GM21390 (cell line): ENCODE results near the gene PODNL1.

Experiments
- ATAC-seq: cut with Tn5 transposase; IDR thresholded peaks from one replicate; pipeline ENCODE4 v1.9.1; 2021; ENCODE audit not compliant: unreplicated experiment

Gene PODNL1, protein sequence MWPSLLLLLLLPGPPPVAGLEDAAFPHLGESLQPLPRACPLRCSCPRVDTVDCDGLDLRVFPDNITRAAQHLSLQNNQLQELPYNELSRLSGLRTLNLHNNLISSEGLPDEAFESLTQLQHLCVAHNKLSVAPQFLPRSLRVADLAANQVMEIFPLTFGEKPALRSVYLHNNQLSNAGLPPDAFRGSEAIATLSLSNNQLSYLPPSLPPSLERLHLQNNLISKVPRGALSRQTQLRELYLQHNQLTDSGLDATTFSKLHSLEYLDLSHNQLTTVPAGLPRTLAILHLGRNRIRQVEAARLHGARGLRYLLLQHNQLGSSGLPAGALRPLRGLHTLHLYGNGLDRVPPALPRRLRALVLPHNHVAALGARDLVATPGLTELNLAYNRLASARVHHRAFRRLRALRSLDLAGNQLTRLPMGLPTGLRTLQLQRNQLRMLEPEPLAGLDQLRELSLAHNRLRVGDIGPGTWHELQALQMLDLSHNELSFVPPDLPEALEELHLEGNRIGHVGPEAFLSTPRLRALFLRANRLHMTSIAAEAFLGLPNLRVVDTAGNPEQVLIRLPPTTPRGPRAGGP

DNA sequence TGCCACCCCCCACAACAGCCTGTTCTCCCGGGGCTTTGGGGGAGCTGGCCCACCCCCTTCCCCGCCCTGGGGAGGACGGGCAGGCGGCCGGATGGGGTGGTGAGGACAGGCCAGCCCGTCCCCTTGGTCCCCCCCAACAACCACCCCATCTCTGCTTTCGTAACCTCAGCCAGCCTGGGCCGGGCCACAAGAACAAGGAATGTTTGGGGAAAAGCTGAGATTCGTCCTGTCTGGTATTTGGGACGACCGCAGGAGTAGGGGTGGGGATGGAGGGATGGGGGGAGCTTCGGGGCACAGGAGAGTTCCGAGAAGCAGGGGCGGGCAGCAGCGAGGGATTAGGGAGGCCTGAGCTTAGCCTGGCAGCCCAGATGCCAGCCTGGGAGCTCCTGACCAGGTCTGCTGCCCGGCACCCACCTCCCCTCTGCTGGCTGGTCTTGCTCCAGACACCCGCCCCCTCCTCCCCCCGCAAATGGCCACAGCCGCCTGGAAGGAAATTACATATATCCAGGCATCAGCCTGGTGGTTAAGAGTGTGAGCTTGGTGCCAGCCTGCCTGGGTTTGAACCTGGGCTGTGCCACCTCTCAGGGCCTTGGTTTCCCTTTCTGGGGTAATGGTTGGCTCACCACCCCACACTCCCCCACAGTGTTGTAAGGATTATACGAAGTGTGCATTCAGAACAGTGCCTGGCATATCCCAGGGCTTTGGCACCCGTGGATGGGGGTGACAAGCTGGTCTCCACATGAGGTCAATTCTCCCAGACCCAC lies at the start of gene PODNL1:
TSS of gene PODNL1 (minus strand) at position 117 of the 764 bp plus-strand sequence. CDS start 236 bp downstream, outside the sequence.
- ATAC-seq, result no peak

DNA sequence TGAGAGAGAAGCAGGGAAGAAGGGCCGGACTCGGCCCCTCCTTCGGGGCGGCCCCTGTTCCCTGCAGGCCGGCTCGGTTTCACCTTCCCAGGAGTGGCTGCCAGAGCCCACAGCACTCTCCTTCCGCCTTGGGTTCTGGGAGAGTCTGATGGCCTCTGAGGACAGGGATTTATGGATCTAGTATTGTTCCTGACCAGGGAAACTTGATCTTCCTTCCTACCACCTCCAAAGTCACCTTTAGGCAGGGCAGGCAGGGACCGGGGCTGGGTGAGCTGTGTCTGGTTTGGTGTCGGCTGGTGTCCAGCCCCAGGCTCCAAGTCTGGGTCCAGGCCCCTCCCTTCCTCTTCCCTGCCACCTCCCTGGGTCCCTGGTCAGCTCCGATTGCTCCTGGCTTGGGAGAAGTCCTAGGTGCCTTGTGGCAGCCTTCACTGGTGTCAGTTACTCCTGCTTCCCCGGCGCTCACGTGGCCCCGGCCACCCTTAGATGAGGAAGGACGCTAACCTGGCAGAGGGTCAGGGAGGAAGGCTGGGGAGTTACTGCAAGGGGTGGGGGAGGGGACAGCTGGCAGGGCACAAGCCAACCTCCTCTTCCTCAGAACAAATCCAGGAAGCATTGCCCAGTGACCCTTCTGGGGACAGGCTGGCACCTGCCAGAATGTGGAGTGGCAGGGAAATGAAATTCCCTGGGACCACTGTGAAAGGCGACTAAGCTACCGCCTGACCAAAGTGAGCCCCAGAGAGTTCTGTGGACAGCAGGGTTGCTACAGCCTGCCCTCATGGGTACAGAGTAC lies 49.1 kb upstream of the PODNL1 start:
- no peak for ATAC-seq

DNA sequence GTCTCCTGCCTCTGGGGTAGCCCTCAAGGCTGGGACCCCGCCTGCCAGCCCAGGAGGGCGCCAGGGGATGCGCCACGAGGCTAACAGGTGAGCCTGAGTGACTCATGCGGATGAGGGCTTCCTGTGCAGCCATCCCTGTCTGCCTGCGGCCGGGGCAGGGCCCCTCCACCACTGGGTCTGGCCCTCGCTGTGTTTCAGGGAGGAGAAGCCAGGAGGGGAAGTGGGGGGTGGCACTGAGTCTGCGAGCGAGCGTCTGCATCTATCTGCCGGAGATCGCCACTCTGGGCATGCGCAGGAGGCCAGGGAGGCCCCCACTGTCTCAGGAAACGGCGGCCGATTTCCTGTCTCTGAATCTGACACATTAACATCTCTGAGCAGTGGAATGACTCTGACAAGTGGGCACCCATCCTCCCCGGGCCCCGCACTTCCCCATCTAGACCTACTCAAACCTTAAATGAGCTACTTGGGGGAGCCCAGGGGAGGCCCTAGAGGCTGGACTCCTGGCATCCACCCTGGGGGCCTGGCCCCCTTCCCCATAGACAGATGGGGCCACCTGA lies 48.2 kb upstream of the PODNL1 start:
- peak; percentile 79 for ATAC-seq

DNA sequence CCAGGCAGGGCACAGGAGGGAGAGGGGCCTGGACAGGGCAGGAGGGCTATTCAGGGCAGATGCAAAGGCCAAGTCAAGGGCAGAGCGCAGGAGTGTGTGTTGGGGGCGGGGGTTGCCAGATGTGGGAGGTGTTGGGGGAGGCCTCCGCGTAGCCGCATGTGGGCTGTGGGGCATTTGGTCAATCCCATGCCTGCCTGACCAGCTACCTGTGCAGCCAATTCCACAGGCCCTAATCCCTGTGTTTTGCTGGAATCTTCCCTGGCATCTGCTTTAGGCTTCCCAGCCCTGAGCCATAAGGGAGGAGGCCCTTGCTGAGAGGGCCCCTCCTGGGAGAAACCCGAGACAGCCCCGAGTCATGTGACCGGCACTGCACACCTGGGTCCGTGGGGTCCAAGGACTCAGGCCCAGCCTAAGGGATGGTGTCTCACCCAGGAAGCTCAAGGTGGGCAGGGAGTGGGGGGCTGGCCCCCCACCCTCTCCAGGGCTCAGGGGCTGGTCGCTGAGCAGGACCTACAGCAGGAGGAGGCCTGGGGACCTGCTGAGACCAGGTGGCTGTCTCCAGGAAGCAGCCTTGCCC lies 47.6 kb upstream of the PODNL1 start:
- ATAC-seq, result peak; percentile 11

DNA sequence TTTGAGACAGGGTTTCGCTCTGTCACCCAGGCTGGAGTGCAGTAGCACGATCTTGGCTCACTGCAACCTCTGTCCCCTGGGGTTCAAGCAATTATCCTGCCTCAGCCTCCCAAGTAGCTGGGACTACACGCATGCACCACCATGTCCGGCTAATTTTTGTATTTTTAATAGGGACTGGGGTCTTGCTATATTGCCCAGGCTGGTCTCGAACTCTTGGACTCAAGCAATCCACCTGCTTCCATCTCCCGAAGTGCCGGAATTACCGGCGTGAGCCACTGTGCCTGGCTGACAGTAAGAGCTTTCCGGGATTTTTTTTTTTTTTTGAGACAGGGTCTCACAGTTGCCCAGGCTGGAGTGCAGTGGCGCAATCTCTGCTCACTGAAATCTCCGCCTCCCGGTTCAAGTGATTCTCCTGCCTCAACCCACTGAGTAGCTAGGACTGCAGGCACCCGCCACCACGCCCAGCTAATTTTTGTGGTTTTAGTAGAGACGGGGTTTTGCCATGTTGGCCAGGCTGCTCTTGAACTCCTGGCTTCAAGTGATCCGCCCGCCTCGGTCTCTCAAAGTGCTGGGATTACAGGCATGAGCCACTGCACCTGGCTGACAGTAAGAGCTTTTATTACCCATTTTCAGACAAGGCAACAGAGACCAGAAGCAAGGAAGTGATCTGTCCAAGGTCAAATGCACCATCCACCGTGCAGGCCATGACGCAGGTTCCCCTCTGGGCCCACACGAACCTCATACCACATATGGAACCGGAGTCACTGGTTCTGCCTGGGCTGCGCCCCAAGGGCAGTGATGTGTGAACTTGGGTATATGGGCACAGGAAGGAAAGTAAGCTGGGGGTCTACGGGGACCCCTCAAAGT lies 46.9 kb upstream of the PODNL1 start:
- ATAC-seq, result no peak

DNA sequence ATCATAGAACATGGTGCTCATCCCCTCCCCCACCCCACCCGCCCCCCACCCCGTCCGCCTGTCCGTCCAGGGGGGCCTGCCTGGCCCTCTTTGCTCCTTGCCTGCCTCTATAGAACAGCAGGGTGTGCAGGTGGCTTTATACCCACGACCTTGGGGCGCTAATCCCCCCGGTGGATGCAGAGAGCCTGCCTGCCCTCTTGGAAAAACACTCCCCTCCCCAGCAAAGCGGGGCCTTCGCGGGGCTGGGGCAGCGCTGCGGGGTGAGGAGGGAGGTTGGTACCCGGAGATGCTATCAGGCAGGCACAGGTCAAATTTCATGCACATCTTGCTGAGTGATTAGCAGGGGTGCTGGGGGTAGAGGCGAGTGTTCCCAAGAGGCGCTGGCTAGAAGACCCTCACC lies 46.0 kb upstream of the PODNL1 start:
- ATAC-seq, result no peak

DNA sequence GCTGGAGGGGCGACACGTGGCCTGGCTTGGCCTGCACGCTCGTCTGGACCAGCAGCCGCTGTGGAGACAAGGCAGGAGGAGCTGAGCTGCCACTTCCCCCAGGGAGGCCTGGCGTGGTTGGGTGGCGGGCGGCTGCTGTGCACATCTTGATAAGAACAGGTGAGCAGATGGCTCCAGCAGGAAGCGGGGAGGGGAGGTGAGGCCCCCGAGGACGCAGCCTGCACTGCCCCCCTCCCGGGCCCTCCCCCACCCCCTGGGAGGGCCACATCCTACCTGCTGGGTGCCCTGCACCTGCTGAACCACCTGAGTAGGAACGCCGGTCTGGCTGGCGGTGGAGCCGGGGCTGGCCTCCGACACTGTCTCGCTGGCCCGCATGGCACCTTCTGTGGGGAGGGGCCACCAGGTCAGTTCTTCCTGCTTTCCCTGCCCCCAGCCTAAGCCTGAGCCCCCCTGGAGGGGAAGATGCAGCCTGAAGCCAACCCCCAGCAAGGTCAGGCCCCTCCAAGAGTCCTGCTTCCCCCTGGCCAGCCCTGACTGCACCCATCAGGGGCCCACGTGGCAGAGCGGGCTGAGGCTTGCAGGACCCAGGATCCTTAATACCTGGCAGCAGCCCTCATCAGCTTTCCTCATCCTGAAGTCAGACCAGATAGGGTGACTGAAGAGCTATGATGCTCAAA lies 45.1 kb upstream of the PODNL1 start:
- no peak for ATAC-seq

DNA sequence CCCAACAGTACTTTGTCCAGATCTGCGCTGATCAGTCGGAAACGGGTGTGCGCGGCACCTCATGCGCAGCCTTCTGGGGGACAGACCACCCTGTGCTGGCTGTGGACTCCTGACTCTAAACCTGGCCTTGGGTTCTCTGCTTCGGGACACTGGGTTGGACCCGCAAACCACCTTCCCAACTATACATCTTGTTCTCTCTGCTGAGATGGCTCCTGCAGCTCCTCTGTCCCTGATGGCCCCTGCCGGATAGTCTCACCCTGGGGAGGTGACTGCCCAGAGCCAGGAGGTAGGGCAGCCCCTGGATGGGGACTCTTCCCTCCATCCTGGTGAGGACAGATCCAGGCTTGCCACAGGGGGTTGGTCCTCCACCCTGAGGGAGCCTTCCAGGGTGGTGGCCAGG lies 44.6 kb upstream of the PODNL1 start:
- ATAC-seq, result no peak

DNA sequence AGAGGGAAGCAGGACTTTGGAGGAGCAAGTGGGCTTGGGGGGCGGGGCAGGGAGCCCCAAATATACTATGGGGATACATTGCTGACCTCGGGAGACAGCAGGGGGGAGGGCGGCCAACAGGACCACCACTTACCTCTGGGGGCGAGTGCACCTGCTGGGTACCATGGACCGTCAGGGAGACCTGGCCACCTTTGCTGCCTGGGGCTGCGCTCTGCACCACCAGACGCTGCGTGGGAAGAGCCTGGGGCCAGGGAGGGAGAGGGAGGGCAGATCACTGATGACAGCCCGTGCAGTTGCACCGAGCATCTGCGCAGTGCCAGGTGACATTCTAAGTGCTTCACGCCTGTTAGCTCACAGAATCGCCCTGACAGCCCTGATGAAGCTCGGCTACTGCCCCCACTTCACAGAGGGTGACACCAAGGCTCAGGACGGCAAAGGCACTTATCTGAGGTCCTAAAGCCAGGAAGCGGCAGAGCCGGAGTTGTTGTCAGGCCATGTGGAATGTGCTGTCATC lies 43.8 kb upstream of the PODNL1 start:
- no peak for ATAC-seq

DNA sequence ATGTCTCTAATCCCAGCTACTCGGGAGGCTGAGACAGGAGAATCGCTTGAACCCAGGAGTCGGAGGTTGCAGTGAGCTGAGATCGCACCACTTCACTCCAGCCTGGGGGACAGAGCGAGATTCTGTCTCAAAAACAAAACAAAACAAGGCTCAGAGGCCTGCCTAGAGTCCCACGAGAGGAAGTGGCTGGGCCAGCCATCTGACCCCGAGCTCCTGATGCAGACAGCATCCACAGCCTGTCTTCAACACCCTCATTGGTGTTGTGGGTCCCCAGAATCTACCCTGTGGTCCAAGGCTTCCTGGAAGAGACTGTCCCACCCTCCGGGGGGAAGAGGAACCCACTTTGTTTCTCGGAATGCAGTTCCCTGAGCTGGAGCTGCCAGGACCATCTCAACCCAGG lies 43.2 kb upstream of the PODNL1 start:
- no peak for ATAC-seq

DNA sequence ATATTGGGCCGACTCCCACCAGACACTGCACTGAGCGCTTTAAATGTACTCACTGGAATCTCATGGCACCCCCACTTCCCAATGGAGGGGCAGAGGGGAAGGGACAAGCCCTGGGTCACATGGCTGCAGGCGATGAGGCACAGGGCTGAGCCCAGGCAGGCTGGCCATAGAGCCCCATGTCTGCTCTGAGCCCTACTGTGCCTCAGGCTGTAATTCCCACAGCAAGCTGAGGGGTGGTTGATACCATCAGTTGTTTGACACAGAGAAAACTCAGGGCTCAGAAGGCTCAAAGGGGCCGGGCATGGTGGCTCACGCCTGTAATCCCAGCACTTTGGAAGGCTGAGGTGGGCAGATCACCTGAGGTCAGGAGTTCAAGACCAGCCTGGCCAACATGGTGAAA lies 42.8 kb upstream of the PODNL1 start:
- no peak for ATAC-seq

DNA sequence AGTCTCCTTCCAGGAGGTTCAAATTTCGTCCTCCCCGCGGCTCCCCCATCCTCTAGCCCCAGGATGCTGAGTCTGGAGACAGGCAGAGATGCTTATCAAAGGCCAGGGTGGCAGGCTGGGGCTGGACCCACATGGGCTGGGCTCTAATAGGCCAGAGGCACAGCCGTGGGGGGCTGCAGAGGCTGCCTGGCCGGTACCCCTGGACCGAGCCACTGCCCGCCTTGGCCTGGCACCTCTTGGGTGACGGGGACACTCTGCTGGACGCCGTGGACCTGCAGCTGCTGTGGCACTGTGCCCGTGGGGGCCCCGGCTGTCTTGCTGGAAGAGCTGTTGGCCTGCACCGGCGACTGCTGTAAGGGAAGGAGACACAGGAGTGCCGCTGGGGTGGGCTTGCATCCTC lies 42.1 kb upstream of the PODNL1 start:
- no peak for ATAC-seq

DNA sequence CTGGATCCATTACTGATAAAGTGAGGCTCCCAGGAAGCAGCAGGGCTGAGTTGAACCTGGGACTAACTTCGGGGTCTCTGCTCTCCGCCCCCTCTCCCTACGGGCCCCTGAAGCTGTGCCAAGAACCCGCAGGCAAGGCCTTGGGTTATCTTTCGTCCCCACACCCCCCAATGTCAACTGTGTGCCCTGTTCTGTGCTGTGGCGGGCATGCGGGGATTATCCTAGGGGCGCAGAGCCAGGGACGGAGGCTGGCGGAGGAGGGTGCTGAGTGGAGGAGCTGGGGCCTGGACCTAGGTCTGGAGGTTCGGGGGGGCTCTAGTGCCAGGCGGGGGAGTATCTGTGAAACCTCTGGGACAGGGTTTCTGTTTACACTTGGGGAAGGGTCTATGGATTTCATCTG lies 41.5 kb upstream of the PODNL1 start:
- no peak for ATAC-seq

DNA sequence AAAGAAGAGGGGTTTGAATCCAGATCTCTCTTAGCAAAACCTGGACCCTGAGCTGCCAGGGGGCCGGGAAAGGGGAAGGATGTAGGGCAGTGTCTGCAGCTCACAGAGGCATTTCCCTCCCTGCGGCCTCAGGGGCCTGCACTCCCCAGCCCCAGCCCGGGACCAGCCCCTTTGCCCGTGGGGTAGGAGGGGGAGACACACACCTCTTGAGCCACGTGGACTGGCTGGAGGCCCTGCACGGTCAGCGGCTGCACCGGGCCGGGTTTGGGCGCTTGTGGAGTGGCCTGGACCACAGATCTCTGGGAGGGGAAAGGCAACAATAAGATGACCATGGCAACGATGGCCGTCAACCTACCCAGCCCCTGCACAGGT lies 41.0 kb upstream of the PODNL1 start:
- no peak for ATAC-seq

DNA sequence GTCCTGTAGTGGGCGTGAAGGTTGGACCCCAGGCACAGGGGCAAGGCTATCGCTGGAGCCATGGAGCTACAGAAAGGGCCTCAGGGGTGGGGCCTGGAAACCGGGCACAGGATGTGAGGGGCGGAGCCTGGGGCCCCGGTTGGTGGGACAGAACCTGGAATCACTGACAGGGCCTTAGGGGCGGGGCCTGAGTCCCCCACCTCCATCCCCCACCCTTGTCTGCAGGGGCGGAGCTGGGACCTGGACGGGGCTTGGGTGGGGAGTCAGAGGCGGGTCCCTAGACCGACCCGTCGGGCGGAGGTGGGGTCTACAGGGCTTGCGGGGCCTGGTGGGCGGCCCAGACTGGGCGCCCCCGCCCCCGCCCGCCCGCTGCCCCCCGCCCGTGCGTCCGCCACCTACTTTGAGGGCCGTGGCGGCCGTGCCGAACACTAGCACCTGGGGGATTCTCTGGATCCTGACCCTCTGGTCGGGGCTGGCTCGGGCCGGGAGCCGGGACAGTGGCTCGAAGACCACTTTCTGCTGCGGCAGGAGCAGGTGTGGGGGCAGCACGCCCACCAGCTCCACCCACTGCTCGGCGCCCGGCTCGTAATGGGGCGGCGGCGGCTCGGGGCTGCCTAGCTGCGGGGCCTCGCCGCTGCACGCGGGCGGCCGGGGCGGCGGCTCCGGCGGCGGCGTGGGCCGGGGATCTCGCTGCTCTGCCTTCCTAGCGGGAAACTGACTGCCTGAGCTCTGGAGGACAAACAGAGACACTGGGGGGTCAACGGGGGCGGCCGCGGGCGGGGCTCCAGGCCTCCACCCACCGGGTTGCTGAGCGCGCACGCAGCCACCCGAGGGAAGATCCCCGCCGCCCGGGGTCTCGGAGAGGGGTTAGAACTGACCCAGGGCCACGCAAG lies 40.4 kb upstream of the PODNL1 start:
- ATAC-seq, result no peak

DNA sequence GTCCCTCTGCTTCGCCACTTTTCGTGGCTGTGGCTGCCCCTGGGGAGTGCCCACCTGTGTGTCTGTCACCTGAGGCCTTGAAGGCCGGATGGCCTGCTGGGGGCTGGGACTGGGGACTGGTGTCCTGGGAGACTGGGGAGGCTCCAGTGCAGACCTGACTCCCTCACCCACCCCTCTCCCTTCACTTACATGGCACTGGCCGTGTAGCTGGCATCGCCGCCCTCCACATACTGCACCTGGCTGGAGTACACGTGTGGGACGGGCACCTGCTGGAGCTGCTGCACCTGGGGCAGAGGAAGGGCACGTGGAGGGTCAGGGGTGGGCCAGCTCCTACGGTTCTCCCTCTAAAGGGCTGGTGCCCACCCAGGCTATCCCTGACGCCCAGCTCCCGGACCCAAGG lies 39.6 kb upstream of the PODNL1 start:
- no peak for ATAC-seq

DNA sequence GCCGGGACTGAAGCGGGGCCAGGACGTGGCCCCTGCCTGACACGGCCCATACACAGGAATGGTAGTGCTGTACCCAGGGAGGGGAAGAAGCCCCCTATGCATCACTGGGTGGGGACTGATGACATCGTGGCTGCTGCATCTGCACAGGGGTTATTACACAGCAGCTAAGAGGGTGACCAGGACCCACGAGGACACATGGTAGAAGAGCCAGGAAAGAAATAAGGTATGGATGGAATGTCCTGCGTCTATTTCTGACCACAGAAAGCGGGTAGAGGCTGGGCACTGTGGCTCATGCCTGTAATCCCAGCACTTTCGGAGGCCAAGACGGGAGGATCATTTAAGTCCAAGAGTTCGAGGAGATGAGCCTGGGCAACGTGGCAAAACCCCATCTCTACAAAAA lies 38.2 kb upstream of the PODNL1 start:
- ATAC-seq, result no peak

DNA sequence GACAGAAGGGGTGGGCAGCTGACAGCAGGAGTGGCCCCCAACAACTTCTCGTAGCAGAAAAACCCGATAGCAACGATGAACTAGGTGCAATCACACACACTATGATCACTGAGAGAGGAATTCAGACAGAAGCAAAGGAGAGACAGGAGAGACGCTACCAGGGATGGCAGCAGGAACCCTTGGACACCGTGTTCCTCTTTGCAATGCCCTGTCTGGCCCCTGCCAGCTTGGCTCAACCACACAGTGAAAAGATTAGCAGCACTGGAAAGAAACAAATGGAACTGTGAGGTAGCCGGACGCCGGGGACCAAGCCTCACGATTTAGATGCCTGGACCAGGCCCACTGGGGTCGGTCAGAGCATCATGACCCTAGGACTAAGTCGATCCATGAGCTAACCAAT lies 37.7 kb upstream of the PODNL1 start:
- no peak for ATAC-seq
